Measurements from ENCODE around the gene TBC1D22B. TPM values are rescaled to one million over a fixed set of nuclear protein-coding genes. Genes with fewer than 3 reads are reported as not detected.

The TBC1D22B gene
- total and polyA plus RNA-seq, 2 of the 13 experiments (the other 11 are each of a cell fraction or from before 2014, with no cell fraction given): 9.7 to 12.9 TPM

- TF ChIP-seq NFIC (IDR thresholded peaks at IDR 0.05; ENCODE audit: low read length): peak; percentile 71; the same call in 1 of the 2 replicates
- TF ChIP-seq RORA (CRISPR knock-in tag; IDR thresholded peaks at IDR 0.05): no peak
- TF ChIP-seq ZNF124 (CRISPR knock-in tag; IDR thresholded peaks at IDR 0.05): peak; percentile 75; the same call in 1 of the 2 replicates
- no peak for TF ChIP-seq FOXA1 (IDR thresholded peaks at IDR 0.05)
- TF ChIP-seq FOXA1 (CRISPR knock-in tag; IDR thresholded peaks at IDR 0.05): no peak
- no peak for TF ChIP-seq ZNF724P (CRISPR knock-in tag; IDR thresholded peaks at IDR 0.05; ENCODE audit: borderline replicate concordance)
- TF ChIP-seq ZNF644 (CRISPR knock-in tag; IDR thresholded peaks at IDR 0.05; ENCODE audit: low read depth): peak; percentile 71
- TF ChIP-seq ZNF607 (CRISPR knock-in tag; IDR thresholded peaks at IDR 0.05; ENCODE audit: borderline replicate concordance): no peak
- TF ChIP-seq HDAC2 (CRISPR knock-in tag; IDR thresholded peaks at IDR 0.05): 0 out of 2 replicates have a peak, but pooled peaks have one; percentile 39
- peak; percentile 59; the same call in 1 of the 2 replicates for TF ChIP-seq ARID5B (CRISPR knock-in tag; IDR thresholded peaks at IDR 0.05)
- TF ChIP-seq ZKSCAN5 (CRISPR knock-in tag; IDR thresholded peaks at IDR 0.05): peak; percentile 92
- 0 out of 2 replicates have a peak, but pooled peaks have one; percentile 10 for TF ChIP-seq NCOA2 (CRISPR knock-in tag; IDR thresholded peaks at IDR 0.05)
- TF ChIP-seq ZNF878 (CRISPR knock-in tag; IDR thresholded peaks at IDR 0.05): peak; percentile 25; the same call in 1 of the 2 replicates
- TF ChIP-seq ZNF383 (CRISPR knock-in tag; IDR thresholded peaks at IDR 0.05; ENCODE audit: borderline replicate concordance): no peak
- TF ChIP-seq RARA (CRISPR knock-in tag; IDR thresholded peaks at IDR 0.05): no peak
- no peak for TF ChIP-seq GMEB2 (CRISPR knock-in tag; IDR thresholded peaks at IDR 0.05; ENCODE audit: low read depth)
- no peak for TF ChIP-seq CC2D1A (CRISPR knock-in tag; IDR thresholded peaks at IDR 0.05)
- no peak for TF ChIP-seq ZNF646 (CRISPR knock-in tag; IDR thresholded peaks at IDR 0.05)
- TF ChIP-seq BCL6 (CRISPR knock-in tag; IDR thresholded peaks at IDR 0.05): peak; percentile 35; the same call in 1 of the 2 replicates
These were observed 17.4 kb upstream of the TBC1D22B start (continued) for GRCh38 chr6:37239950-37240713.

All from HepG2 (cell line).